OCI-LY1 (cell line): Measurements from ENCODE around the gene SCUBE2.

ENCODE experiments used
- H2AFZ ChIP-seq: fragments of 200-600 bp; sonication (generic), shearing (Covaris generic); 2 replicates; pipeline ENCODE4 v1.6.0; 2014; ENCODE audit warnings: antibody characterized with exemption, mild to moderate bottlenecking, low read length
- H3F3A ChIP-seq: fragments of 200-600 bp; sonication (generic), shearing (Covaris generic); 2 replicates; pipeline ENCODE4 v1.6.0; 2014; ENCODE audit warnings: mild to moderate bottlenecking, antibody characterized with exemption, low read length, moderate library complexity; ENCODE audit not compliant: insufficient read depth
- H3K27ac ChIP-seq: fragments of 200-600 bp; sonication (generic); 2 replicates; pipeline ENCODE4 v1.5.1; 2014; ENCODE audit warnings: low read length, mixed run types, mild to moderate bottlenecking, low read depth; ENCODE audit not compliant: poor library complexity, severe bottlenecking
- H3K27me3 ChIP-seq: fragments of 200-600 bp; sonication (generic); 2 replicates; pipeline ENCODE4 v1.6.0; 2014; ENCODE audit warnings: antibody characterized with exemption, mild to moderate bottlenecking, low read length, moderate library complexity; ENCODE audit not compliant: insufficient read depth
- H3K36me3 ChIP-seq: fragments of 200-600 bp; sonication (generic); 2 replicates; pipeline ENCODE4 v1.6.1; 2014; ENCODE audit warnings: mild to moderate bottlenecking, antibody characterized with exemption, low read length, moderate library complexity, mixed read lengths; ENCODE audit not compliant: insufficient read depth
- H3K4me1 ChIP-seq: fragments of 200-600 bp; sonication (generic); 2 replicates; pipeline ENCODE4 v1.5.1; 2014; ENCODE audit warnings: mild to moderate bottlenecking, low read length, moderate library complexity; ENCODE audit not compliant: insufficient read depth, severe bottlenecking
- H3K4me2 ChIP-seq: fragments of 200-600 bp; sonication (generic), shearing (Covaris generic); 2 replicates; pipeline ENCODE4 v1.6.1; 2014; ENCODE audit warnings: low read length
- H3K4me3 ChIP-seq: fragments of 200-600 bp; sonication (generic); 2 replicates; pipeline ENCODE4 v1.5.1; 2014; ENCODE audit warnings: low read length, low read depth, mild to moderate bottlenecking, mixed read lengths; ENCODE audit not compliant: poor library complexity, severe bottlenecking
- H3K79me2 ChIP-seq: fragments of 200-600 bp; shearing (Covaris generic); 2 replicates; pipeline ENCODE4 v1.6.1; 2016; ENCODE audit warnings: mixed run types, low read length, mixed read lengths; ENCODE audit not compliant: insufficient read depth
- H3K9ac ChIP-seq: fragments of 200-600 bp; sonication (generic), shearing (Covaris generic); 2 replicates; pipeline ENCODE4 v1.6.1; 2014; ENCODE audit warnings: mild to moderate bottlenecking, low read length, mixed read lengths
- H3K9me2 ChIP-seq: fragments of 200-600 bp; sonication (generic), shearing (Covaris generic); 2 replicates; pipeline ENCODE4 v1.6.1; 2014; ENCODE audit warnings: low read depth, mild to moderate bottlenecking, low read length, mixed read lengths
- H3K9me3 ChIP-seq: fragments of 200-600 bp; shearing (Covaris generic); 2 replicates; pipeline ENCODE4 v1.6.1; 2014; ENCODE audit warnings: low read length, mixed read lengths
- H4K20me1 ChIP-seq: fragments of 200-600 bp; sonication (generic), shearing (Covaris generic); 2 replicates; pipeline ENCODE4 v1.6.0; 2016; ENCODE audit warnings: mild to moderate bottlenecking, low read length; ENCODE audit not compliant: insufficient read depth
- EZH2 ChIP-seq: fragments of 200-600 bp; sonication (generic), shearing (Covaris generic); IDR thresholded peaks from 2 replicates; pipeline ENCODE4 v1.8.0; 2017; ENCODE audit warnings: borderline replicate concordance, mixed run types, mild to moderate bottlenecking, antibody characterized with exemption, low read length, moderate library complexity, mixed read lengths
- TF ChIP-seq, protein P1 (sequence below): fragments of 200-600 bp; sonication (generic), shearing (Covaris generic); IDR thresholded peaks from 2 replicates; pipeline ENCODE4 v1.5.1; 2017; ENCODE audit warnings: mild to moderate bottlenecking, antibody characterized with exemption, low read length, moderate library complexity, mixed read lengths

SCUBE2 gene

GRCh38 chr11:9096427-9096826 lies 5.0 kb upstream of the SCUBE2 start:
- H3K9ac ChIP-seq, result no peak overlapping the region
- no peak overlapping the region for H3K4me3 ChIP-seq
- no peaks in the 10 kb centered on the region for H3F3A ChIP-seq
- H3K9me2 ChIP-seq, result no peaks in the 10 kb centered on the region
- peaks cover 6% of the 10 kb centered on the region; the same call in 1 of the 2 replicates for H3K27me3 ChIP-seq
- TF ChIP-seq EZH2, result no peak
- no peak overlapping the region for H3K27ac ChIP-seq
- H3K79me2 ChIP-seq, result no peaks in the 10 kb centered on the region
- no peaks in the 10 kb centered on the region for H4K20me1 ChIP-seq
- H3K9me3 ChIP-seq, result no peaks in the 10 kb centered on the region
- H3K36me3 ChIP-seq, result no peaks in the 10 kb centered on the region
- H2AFZ ChIP-seq, result no peak overlapping the region
- no peaks in the 10 kb centered on the region for H3K4me1 ChIP-seq
- H3K4me2 ChIP-seq, result no peak overlapping the region

GRCh38 chr11:9095421-9095820 lies 4.0 kb upstream of the SCUBE2 start:
- H3K27ac ChIP-seq, result no peak overlapping the region
- H2AFZ ChIP-seq, result no peak overlapping the region
- H3K27me3 ChIP-seq, result peaks cover 8% of the 10 kb centered on the region; the same call in 1 of the 2 replicates
- no peak for TF ChIP-seq EZH2
- TF ChIP-seq, protein P1, sequence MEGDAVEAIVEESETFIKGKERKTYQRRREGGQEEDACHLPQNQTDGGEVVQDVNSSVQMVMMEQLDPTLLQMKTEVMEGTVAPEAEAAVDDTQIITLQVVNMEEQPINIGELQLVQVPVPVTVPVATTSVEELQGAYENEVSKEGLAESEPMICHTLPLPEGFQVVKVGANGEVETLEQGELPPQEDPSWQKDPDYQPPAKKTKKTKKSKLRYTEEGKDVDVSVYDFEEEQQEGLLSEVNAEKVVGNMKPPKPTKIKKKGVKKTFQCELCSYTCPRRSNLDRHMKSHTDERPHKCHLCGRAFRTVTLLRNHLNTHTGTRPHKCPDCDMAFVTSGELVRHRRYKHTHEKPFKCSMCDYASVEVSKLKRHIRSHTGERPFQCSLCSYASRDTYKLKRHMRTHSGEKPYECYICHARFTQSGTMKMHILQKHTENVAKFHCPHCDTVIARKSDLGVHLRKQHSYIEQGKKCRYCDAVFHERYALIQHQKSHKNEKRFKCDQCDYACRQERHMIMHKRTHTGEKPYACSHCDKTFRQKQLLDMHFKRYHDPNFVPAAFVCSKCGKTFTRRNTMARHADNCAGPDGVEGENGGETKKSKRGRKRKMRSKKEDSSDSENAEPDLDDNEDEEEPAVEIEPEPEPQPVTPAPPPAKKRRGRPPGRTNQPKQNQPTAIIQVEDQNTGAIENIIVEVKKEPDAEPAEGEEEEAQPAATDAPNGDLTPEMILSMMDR, result no peak
- H4K20me1 ChIP-seq, result no peaks in the 10 kb centered on the region
- no peaks in the 10 kb centered on the region for H3F3A ChIP-seq
- H3K9me2 ChIP-seq, result no peaks in the 10 kb centered on the region
- H3K4me2 ChIP-seq, result no peak overlapping the region
- no peak overlapping the region for H3K4me3 ChIP-seq
- H3K79me2 ChIP-seq, result no peaks in the 10 kb centered on the region
- no peaks in the 10 kb centered on the region for H3K4me1 ChIP-seq
- no peak overlapping the region for H3K9ac ChIP-seq
- H3K36me3 ChIP-seq, result no peaks in the 10 kb centered on the region
- H3K9me3 ChIP-seq, result no peaks in the 10 kb centered on the region

DNA sequence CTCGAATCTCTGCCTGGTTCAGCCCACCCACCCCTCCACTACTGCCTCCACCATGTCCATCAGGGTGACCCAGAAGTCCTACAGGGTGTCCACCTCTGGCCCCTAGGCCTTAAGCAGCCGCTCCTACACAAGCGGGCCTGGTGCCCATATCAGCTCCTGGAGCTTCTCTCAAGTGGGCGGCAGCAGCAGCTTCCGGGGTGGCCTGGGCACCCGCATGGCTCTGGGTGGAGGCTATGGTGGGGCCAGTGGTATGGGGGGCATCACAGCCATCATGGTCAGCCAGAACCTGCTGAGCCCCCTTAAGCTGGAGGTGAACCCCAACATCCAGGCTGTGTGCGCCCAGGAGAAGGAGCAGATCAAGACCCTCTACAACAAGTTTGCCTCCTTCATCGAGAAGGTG lies 3.0 kb upstream of the SCUBE2 start:
- Histone ChIP-seq H3K27me3 (peaks cover 8% of the 10 kb centered on the region; the same call in 1 of the 2 replicates), H3K9me2 (no peaks in the 10 kb centered on the region), H3F3A (no peaks in the 10 kb centered on the region), H4K20me1 (no peaks in the 10 kb centered on the region), H3K4me3 (no peak overlapping the region), H3K36me3 (no peaks in the 10 kb centered on the region), H3K79me2 (no peaks in the 10 kb centered on the region), H3K9me3 (no peaks in the 10 kb centered on the region), H3K4me2 (no peak overlapping the region), H3K27ac (no peak overlapping the region), H3K9ac (no peak overlapping the region), H3K4me1 (no peaks in the 10 kb centered on the region), H2AFZ (no peak overlapping the region)
- no peak for TF ChIP-seq EZH2
- TF ChIP-seq, protein P1, result no peak
